Neutrophil (primary cell): ENCODE measurements around the gene PPP2R3B.

Source experiments
- H3K27ac ChIP-seq: fragments of 200-600 bp; sonication (generic); 2 replicates; pipeline ENCODE4 v1.5.1; 2016; ENCODE audit warnings: mild to moderate bottlenecking, moderate library complexity
- H3K27me3 ChIP-seq: fragments of 200-600 bp; sonication (generic); 2 replicates; pipeline ENCODE4 v1.6.0; 2016; ENCODE audit warnings: mild to moderate bottlenecking
- H3K36me3 ChIP-seq: fragments of 200-600 bp; sonication (generic); 2 replicates; pipeline ENCODE4 v1.5.1; 2017
- H3K4me1 ChIP-seq, 2 experiments: fragments of 200-600 bp in 1 of 2; sonication (generic) in 1 of 2; 1 replicate in 1 of 2; 2 replicates in 1 of 2; pipeline versions ENCODE4 v1.5.1 to v1.6.1; 2013 to 2016; ENCODE audit warnings: low read depth in 1 of 2, low read length in 1 of 2, mild to moderate bottlenecking in 1 of 2, moderate library complexity in 1 of 2; ENCODE audit not compliant: control insufficient read depth in 1 of 2, insufficient read depth in 1 of 2
- H3K4me3 ChIP-seq, 2 experiments: fragments of 200-600 bp in 1 of 2; sonication (generic) in 1 of 2; 1 replicate in 1 of 2; 2 replicates in 1 of 2; pipeline ENCODE4 v1.5.1; 2013 to 2016; ENCODE audit warnings: low read depth in 1 of 2, low read length in 1 of 2, mild to moderate bottlenecking in 1 of 2, moderate library complexity in 1 of 2
- H3K9me3 ChIP-seq: fragments of 200-600 bp; sonication (generic); 2 replicates; pipeline ENCODE4 v1.5.1; 2016
- CTCF ChIP-seq: fragments of 200-600 bp; sonication (generic); IDR thresholded peaks from 2 replicates; pipeline ENCODE4 v1.5.1; 2016; ENCODE audit warnings: antibody characterized with exemption

The PPP2R3B gene

DNA sequence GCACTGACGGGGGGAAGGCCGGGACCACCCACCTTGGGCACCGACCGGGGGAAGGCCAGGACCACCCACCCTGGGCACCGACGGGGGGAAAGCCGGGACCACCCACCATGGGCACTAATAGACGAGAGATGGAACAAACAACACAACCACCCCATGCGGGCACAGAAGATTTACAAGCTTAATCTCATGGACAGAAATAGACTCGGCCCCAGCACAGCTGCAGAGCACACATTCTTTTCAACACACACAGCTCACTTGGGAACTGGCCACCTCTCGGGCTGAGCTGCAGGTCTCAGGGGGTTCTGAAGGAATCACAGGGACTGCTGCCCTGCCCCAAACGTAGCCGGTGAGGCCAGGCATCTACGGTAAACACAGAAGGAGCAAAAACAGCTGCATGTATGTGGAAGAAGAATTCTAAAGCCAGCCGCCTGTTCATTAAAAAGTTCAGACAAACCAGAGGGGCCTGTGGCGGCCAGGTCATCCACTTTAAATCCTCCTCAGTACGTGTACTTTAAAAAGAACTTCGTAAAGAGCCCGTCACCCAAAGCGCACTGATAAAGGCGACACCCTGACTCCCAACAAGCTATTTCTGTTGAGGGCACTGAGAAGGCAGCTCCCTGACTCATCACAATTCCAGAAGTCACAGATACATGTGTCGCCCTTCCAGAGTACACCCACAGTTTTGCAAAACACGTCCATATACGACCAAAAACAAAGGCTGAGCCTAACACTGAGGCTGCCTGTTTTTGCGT, 17.7 kb downstream of the PPP2R3B start:
- Histone ChIP-seq H3K36me3 (no peaks in the 10 kb centered on the region), H3K27me3 (peaks cover 35% of the 10 kb centered on the region), H3K4me3 (no peak overlapping the region), H3K9me3 (no peaks in the 10 kb centered on the region), H3K27ac (no peak overlapping the region), H3K4me1 (peaks cover 10 to 14% of the 10 kb centered on the region in 2 experiments)
- no peak for TF ChIP-seq CTCF

GRCh38 chrX:367866-368265, 18.8 kb downstream of the PPP2R3B start:
- peaks cover 2 to 6% of the 10 kb centered on the region in 2 experiments for H3K4me1 ChIP-seq
- no peaks in the 10 kb centered on the region for H3K36me3 ChIP-seq
- H3K9me3 ChIP-seq = peaks cover 4% of the 10 kb centered on the region
- no peak overlapping the region for H3K27ac ChIP-seq
- TF ChIP-seq CTCF = no peak
- H3K4me3 ChIP-seq = no peak overlapping the region
- peaks cover 24% of the 10 kb centered on the region for H3K27me3 ChIP-seq

- no peak overlapping the region for H3K4me3 ChIP-seq
Observed at GRCh38 chrX:367349-367748, 19.4 kb downstream of the PPP2R3B start.

GRCh38 chrX:363621-364375, 22.9 kb downstream of the PPP2R3B start:
- Histone ChIP-seq H3K9me3 (peaks cover 13% of the 10 kb centered on the region), H3K4me3 (no peak overlapping the region), H3K27ac (no peak overlapping the region), H3K27me3 (no peaks in the 10 kb centered on the region), H3K36me3 (peaks cover 9% of the 10 kb centered on the region), H3K4me1 (no peaks in the 10 kb centered on the region)
- TF ChIP-seq CTCF = no peak

More at GRCh38 chrX:367349-367748, 19.4 kb downstream of the PPP2R3B start:
- peaks cover 0 to under 1% of the 10 kb centered on the region in 2 experiments for H3K4me1 ChIP-seq
- peaks cover 19% of the 10 kb centered on the region for H3K27me3 ChIP-seq
- no peak for TF ChIP-seq CTCF
- H3K27ac ChIP-seq = no peak overlapping the region
- H3K9me3 ChIP-seq = peaks cover 4% of the 10 kb centered on the region
- no peaks in the 10 kb centered on the region for H3K36me3 ChIP-seq

DNA sequence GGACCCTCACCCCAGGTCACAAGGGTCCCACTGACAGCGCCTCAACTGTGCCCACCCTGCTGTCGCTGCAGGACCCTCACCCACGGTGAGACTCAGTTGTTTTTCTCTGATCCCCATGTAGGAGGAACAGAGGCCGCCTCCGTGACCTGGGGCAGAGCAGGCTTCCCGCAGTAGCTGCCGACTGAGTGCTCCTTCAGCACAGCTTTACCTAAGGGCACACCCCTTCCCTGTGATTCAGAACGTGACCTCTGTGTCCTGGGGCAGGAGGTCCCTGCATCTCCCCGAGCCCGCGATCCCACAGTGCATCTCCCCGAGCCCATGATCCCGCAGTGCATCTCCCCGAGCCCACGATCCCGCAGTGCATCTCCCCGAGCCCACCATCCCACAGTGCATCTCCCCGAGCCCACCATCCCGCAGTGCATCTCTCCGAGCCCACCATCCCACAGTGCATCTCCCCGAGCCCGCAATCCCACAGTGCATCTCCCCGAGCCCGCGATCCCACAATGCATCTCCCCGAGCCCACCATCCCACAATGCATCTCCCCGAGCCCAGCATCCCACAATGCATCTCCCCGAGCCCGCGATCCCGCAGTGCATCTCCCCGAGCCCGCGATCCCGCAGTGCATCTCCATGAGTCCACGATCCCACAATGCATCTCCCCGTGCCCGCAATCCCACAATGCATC, 23.6 kb downstream of the PPP2R3B start:
- H3K36me3 ChIP-seq = peaks cover 9% of the 10 kb centered on the region
- H3K27ac ChIP-seq = no peak overlapping the region
- peaks cover 13% of the 10 kb centered on the region for H3K9me3 ChIP-seq
- H3K4me3 ChIP-seq = no peak overlapping the region
- H3K4me1 ChIP-seq = peaks cover 1 to 3% of the 10 kb centered on the region in 2 experiments
- TF ChIP-seq CTCF = no peak
- no peaks in the 10 kb centered on the region for H3K27me3 ChIP-seq
